Measurements from ENCODE around the gene CDK7. TPM values are rescaled to one million over a fixed set of nuclear protein-coding genes. Genes with fewer than 3 reads are reported as not detected.
A peak's percentile ranks its signal among the peaks of the same experiment; 100 is the strongest.
"Not testable (repeated sequence)": the region's sequence is repeated elsewhere in the genome, so short reads cannot be mapped to it uniquely, and the experiment has no call there.

Gene CDK7
- total and polyA plus RNA-seq, 9 of the 15 experiments (the other 6 are each of a cell fraction or from before 2014, with no cell fraction given) = 41.7 to 143 (median 65.3) TPM

- intact Hi-C loops (cut with micrococcal nuclease); H3K4me3 ChIP-seq; H3K9me3 ChIP-seq (replicated peaks; ENCODE audit: control insufficient read depth, insufficient read depth, low read depth, low read length); H2AFZ ChIP-seq (ENCODE audit: low read depth, low read length); in situ Hi-C loops (cut with MboI); H3K4me2 ChIP-seq (ENCODE audit: insufficient read depth, low read length); H4K20me1 ChIP-seq (replicated peaks; ENCODE audit: control insufficient read depth, insufficient read depth, low read length); H3K9ac ChIP-seq (ENCODE audit: insufficient read depth in 1 of 2, low read depth in 2 of 2, low read length in 2 of 2); DNase-seq (ENCODE audit: extremely low read depth in 1 of 4, low spot score in 3 of 4); CTCF ChIA-PET (ENCODE audit: low intra/inter-chr PET ratio); H3K9me1 ChIP-seq (ENCODE audit: control insufficient read depth, insufficient read depth, low read length); H3K27ac ChIP-seq (ENCODE audit: extremely low read depth, low read depth, low read length); ATAC-seq; BruUV-seq (replicated peaks); FAIRE-seq; H3K27me3 ChIP-seq (ENCODE audit: control insufficient read depth in 2 of 2, insufficient read depth in 2 of 2, low read length in 2 of 2); POLR2A ChIA-PET: not testable (repeated sequence)
- TF ChIP-seq, protein P1, sequence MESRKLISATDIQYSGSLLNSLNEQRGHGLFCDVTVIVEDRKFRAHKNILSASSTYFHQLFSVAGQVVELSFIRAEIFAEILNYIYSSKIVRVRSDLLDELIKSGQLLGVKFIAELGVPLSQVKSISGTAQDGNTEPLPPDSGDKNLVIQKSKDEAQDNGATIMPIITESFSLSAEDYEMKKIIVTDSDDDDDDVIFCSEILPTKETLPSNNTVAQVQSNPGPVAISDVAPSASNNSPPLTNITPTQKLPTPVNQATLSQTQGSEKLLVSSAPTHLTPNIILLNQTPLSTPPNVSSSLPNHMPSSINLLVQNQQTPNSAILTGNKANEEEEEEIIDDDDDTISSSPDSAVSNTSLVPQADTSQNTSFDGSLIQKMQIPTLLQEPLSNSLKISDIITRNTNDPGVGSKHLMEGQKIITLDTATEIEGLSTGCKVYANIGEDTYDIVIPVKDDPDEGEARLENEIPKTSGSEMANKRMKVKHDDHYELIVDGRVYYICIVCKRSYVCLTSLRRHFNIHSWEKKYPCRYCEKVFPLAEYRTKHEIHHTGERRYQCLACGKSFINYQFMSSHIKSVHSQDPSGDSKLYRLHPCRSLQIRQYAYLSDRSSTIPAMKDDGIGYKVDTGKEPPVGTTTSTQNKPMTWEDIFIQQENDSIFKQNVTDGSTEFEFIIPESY (CRISPR knock-in tag; IDR thresholded peaks at IDR 0.05) = peak; percentile 86
- peak; percentile 92 for TF ChIP-seq SMAD4 (CRISPR knock-in tag; conservative IDR thresholded peaks at IDR 0.05)
- TF ChIP-seq TFAP4 (CRISPR knock-in tag; IDR thresholded peaks at IDR 0.05; ENCODE audit: borderline replicate concordance) = 0 out of 2 replicates have a peak, but pooled peaks have one; percentile 18
- TF ChIP-seq, protein P2, sequence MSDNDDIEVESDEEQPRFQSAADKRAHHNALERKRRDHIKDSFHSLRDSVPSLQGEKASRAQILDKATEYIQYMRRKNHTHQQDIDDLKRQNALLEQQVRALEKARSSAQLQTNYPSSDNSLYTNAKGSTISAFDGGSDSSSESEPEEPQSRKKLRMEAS (CRISPR knock-in tag; IDR thresholded peaks at IDR 0.05) = 0 out of 2 replicates have a peak, but pooled peaks have one; percentile 10
- 84% methylated on average over 12 of the region's 18 CpGs for WGBS (ENCODE audit: insufficient coverage, low coverage, missing lambda C conversion rate)
- Histone ChIP-seq H3K4me1 (replicated peaks in 1 of 2; ENCODE audit: control insufficient read depth in 2 of 2, insufficient read depth in 2 of 2, low read length in 2 of 2) (peaks cover 4 to 13% of the 10 kb centered on the region in 2 experiments; a peak in 4 of 5 replicates), H3K79me2 (ENCODE audit: control insufficient read depth, insufficient read depth, low read length) (peaks cover 58% of the 10 kb centered on the region), H3K36me3 (ENCODE audit: control insufficient read depth, insufficient read depth, low read length) (peaks cover 25% of the 10 kb centered on the region; the same call in 1 of the 3 replicates)
These were observed 14.3 kb upstream of the CDK7 start for GRCh38 chr5:69220371-69220770.

Measured in K562 (cell line).